GM18498 (cell line): Measurements from ENCODE around the gene S100A2.
"Not testable (repeated sequence)": the region's sequence is repeated elsewhere in the genome, so short reads cannot be mapped to it uniquely, and the experiment has no call there.

Experiments
- ATAC-seq: cut with Tn5 transposase; IDR thresholded peaks from one replicate; pipeline ENCODE4 v1.9.1; 2021; ENCODE audit warnings: mild to moderate bottlenecking, moderate library complexity; ENCODE audit not compliant: unreplicated experiment

S100A2 gene

GRCh38 chr1:153566414-153567371, 1.0 kb upstream of the S100A2 start:
- peak; percentile 37 for ATAC-seq

DNA sequence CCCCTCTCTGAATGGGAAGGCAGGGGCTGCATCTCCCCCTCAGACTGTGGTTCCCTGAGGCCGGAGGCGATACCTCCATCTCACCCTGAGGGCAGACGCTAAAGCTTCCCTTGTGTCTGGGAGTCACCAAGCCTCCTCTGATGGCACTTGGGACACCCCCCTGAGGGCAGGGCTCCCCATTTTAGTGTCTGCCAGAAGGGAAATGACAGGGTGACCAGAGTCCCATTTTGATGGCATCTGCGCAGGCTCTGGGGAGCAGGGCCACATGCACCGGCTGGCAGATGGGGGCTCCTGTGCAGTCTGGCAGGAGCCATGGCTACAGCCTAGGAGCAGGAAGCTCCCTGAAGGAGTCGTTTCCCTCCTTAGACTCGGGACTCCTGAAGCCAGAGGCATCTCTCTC, 1.7 kb downstream of the S100A2 start:
- ATAC-seq: no peak

GRCh38 chr1:153563483-153563901, 2.2 kb downstream of the S100A2 start:
- ATAC-seq: no peak

GRCh38 chr1:153562021-153562420, 3.6 kb downstream of the S100A2 start:
- not testable (repeated sequence) for ATAC-seq

- ATAC-seq: no peak
These were observed 4.1 kb downstream of the S100A2 start for GRCh38 chr1:153561466-153561985.

DNA sequence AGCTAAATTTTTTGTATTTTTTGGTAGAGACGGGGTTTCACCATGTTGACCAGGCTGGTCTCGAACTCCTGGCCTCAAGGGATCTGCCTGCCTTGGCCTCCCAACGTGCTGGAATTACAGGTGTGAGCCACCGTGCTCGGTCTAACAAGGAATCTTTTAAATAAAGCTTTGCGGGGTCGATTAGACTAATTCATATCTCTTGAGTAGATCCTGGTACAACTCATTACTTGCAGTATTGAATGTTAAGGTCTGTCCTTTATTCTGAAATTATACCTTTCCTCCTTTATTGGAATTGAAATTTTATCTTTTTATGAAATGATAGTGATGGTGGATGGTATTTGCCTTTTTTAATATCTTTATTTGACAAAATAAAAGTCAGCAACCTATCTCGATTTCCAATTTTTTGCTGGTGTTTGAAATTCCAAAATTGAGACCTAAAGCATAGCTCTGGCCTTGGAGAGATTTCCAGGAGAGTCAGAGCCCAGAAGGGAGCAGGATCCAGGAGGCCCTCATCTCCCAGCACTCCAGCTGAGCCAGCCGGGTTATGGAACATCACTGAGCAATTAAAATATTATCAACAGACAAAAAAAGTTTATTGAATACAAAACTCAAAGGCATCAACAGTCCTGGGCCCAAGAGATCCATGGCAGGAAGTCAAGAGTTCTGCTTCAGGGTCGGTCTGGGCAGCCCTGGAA, 4.7 kb downstream of the S100A2 start:
- ATAC-seq: no peak

GRCh38 chr1:153560241-153560640, 5.4 kb downstream of the S100A2 start:
- no peak for ATAC-seq

DNA sequence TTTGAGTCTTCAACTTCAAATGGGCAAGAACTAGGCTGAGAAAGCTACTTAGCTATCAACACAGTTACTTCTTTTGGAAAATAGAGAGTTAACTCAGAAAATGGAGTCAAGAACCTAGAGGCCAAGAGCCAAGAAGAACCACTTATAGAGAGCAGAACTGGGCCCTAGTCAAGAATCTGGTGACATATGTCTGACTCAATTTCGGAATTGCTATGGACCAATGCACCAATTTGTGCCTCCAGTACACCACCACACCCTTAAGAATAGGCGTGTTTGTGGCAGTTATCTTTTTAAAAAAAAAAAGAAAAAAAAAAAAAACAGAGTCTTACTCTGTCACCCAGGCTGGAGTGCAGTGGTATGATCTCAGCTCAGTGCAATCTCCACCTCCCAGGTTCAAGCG, 7.8 kb downstream of the S100A2 start:
- no peak for ATAC-seq

GRCh38 chr1:153556348-153556747, 9.3 kb downstream of the S100A2 start:
- ATAC-seq: no peak

DNA sequence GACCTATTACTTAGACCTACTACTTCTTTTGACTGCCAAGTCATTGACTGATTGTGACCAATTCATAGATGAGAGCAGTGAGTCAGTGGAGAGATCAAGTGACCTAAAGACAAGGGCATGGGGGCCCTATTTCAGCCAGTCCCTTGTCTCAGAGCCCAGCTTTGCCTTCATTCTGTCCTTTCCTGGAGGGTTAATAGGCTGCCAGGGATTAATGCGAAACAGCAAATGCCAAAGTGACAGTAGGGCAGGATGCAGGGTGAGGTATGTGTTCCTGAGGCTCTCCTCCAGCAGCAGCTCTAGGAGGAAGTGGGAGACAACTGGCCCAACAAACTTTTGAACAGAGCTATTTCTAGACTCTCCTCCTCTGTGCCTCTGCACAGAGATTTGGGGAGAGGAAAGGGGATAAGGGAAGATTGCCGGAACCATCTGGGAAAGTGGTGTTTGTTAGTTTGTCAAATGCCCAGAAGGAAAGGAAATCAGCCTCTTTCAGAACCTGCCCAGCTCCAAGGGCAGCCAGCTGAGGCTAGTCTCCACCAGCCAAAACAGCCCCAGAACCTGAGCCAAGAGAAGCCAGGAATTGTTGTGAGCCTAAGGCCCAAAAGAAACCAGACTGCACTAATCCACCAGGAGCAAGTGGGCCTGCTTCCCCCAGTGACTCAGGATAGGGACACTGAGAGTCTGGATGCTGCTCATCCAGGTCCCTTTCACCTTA, 11.7 kb downstream of the S100A2 start:
- no peak for ATAC-seq

DNA sequence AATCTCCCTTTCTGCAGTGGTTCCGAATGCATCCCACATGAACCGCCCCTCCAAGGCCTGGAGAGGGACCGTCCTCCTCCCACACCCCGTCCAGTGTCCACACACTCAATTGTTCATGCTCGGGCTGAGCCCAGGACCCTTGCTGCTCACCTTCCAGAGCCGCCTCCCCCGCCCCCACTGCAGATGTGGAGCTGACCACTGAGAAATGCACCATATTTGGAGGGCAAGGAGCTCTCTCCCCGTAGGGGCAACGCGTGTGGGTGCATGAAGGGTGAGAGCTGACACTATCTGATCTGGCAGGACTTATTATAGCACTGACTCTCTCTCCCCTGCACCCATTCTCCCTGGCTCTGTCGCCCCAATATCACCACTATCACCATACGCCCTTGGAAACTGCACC, 12.5 kb downstream of the S100A2 start:
- no peak for ATAC-seq

DNA sequence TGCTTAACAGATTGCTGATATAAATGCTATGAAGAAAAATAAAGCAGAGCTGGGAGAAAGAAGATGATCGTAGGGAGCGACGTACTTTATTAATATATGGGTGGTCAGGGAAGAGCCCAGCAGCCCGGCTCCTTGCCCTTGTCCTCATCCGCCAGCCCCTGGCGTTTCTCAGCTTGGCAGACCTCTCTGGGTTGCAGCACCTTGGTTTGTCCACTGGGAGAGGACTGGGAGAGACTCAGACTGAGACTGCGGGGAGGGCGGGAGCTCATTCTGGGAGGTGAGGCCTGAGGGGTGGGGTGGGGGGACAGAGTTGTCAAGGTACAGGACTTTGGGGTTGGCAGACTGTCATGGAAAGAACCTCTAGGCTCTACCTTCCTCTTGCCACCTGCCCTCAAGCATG, 13.3 kb downstream of the S100A2 start:
- ATAC-seq: no peak

DNA sequence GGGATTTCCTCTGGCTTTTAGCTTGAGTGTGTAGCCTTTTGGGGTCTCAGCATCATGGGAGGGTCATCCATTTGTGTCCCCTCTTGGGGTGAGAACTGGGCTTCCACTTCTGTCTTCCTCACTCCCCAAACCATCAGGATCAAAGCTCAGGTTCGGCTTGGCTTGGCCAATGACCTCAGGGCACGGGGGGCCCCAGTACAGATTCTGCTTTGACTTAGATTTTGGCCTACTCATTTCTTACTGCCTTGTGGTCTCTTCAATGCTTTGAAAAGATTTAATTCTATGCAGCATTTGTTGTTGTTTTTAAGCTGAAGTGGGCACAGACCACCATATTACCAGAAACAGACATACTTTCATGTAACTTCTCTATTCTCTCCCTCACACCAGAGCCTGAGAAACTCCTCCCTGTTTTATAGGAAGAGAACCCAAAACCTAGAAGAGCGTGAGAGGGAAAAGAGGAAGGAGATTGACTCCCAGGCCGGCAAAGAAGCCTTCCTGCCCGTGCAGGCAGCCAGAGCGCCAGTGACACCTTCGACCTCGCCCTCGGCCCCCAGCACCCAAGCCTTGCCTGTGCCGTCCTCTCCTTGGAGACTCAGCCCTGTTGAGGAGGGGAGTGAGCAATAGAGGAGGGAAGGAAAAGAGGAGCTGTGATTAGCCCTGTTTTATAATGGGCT, 14.7 kb downstream of the S100A2 start:
- ATAC-seq: no peak

- ATAC-seq: no peak
These were observed 15.3 kb downstream of the S100A2 start for GRCh38 chr1:153550398-153550758.

GRCh38 chr1:153549741-153550397, 15.8 kb downstream of the S100A2 start:
- no peak for ATAC-seq

DNA sequence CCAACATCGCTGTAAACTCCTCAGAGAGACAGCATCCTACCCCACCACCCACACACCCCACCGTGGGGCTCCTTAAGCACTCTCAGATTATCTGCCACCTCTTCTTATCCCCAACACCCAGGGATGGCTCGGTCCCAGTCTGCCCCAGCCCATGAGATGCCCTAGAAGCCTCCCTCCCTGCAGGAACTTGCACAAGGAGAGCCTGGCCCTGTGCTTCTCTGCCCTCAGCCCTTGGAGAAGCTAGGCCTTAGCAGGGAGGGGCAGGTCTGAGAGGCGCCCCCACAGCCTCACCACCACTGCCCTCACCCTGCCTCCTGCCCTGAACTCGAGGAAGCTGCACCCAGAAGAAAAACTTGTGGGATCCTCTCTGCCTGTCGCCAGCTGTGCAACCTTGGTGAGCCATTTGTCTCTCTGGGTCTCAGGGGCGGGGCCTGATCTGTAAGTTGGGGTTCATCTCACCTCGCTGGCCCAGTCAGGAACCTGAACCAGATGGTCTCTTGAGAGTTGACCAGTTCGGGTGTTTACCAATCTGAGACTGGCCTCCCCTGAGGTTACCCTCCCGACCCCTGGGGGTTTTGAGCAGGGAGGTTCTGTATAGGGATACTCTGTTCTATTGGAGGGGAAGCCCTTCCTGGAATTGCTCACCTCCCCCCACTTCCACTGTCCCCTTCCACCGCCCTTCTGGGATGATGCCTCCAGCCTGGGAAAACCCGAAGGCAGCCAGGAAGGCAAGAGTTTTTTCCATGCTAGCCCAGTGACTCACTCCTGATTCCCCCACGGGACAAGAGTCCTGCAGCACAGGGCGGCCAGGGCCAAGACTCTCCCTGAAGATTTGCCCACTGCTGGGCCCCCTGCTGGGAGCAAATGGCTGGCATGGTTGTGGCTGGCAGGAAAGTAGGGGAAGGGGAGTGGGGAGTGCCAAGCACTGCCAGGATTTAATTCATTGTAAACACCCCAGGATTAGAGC, 16.6 kb downstream of the S100A2 start, which contains the start of gene S100A3:
Gene S100A3 (minus strand): TSS at position 537 of the 967 bp plus-strand sequence. CDS start 773 bp downstream, outside the sequence.
- ATAC-seq: no peak

- no peak for ATAC-seq
These were observed 17.8 kb downstream of the S100A2 start for GRCh38 chr1:153547560-153548551.
